K562 (cell line): ENCODE data around the gene IFNGR2. TPM values are rescaled to one million over a fixed set of nuclear protein-coding genes. Genes with fewer than 3 reads are reported as not detected.

ENCODE experiments used
- AFF1 ChIP-seq, 2 experiments: fragments of 450-650 bp; IDR thresholded peaks; 2 replicates each; pipeline ENCODE4 v1.6.1; 2018; ENCODE audit warnings: mild to moderate bottlenecking in 2 of 2, low read depth in 1 of 2; ENCODE audit not compliant: partially characterized antibody in 2 of 2
- DACH1 ChIP-seq: fragments of 450-650 bp; IDR thresholded peaks from 2 replicates; pipeline ENCODE4 v1.6.1; 2018; ENCODE audit not compliant: partially characterized antibody
- MAFF ChIP-seq: IDR thresholded peaks from 2 replicates; pipeline ENCODE4 v1.6.1; 2012; ENCODE audit warnings: low read length, improper control_type of control experiment
- MYNN ChIP-seq, 2 experiments: sonication (generic); formaldehyde crosslinking in 1 of 2; IDR thresholded peaks; 2 replicates each; pipeline versions ENCODE4 v1.5.0 to v1.6.1; 2016 to 2020; ENCODE audit warnings: antibody characterized with exemption in 1 of 2, missing genetic modification reagents in 1 of 2
- POLR2G ChIP-seq: fragments of 200-400 bp; formaldehyde crosslinking; IDR thresholded peaks from 2 replicates; pipeline ENCODE4 v1.6.1; 2017; ENCODE audit warnings: low read depth, mild to moderate bottlenecking, antibody characterized with exemption, low read length, moderate library complexity
- POLR3G ChIP-seq: IDR thresholded peaks from 2 replicates; pipeline ENCODE4 v1.6.1; 2011; ENCODE audit not compliant: insufficient read length, insufficient replicate concordance; ENCODE audit errors: extremely low read depth
- POU5F1 ChIP-seq: fragments of 150-350 bp; IDR thresholded peaks from 2 replicates; pipeline ENCODE4 v1.6.1; 2014; ENCODE audit warnings: borderline replicate concordance, low read length, low read depth, mild to moderate bottlenecking; ENCODE audit not compliant: partially characterized antibody
- RREB1 ChIP-seq: fragments of 250-450 bp; sonication (Bioruptor Pico); IDR thresholded peaks from 2 replicates; pipeline ENCODE4 v1.4.0; 2020
- U2AF2 ChIP-seq: fragments of 200-400 bp; formaldehyde crosslinking; optimal IDR thresholded peaks from 2 replicates; pipeline ENCODE3; 2017; ENCODE audit warnings: low read depth, mild to moderate bottlenecking, low read length
- ZHX1 ChIP-seq: fragments of 150-350 bp; conservative IDR thresholded peaks from 2 replicates; pipeline ENCODE4 v1.6.1; 2014; ENCODE audit warnings: low read length
- ZKSCAN3 ChIP-seq: fragments of 250-450 bp; sonication (Bioruptor Pico); IDR thresholded peaks from 2 replicates; pipeline ENCODE4 v1.4.0; 2020
- ZNF644 ChIP-seq: fragments of 200-800 bp; sonication (Bioruptor generic); IDR thresholded peaks from 2 replicates; pipeline ENCODE4 v1.6.1; 2016; ENCODE audit warnings: low read depth, missing genetic modification characterization, missing compliant biosample characterization
- ZNF655 ChIP-seq: fragments of 250-450 bp; sonication (Bioruptor Pico); IDR thresholded peaks from 2 replicates; pipeline ENCODE4 v1.5.0; 2021
- polyA plus RNA-seq, 8 experiments: library from polyadenylated mRNA; depleted of rRNA in 4 of 8; stranded (reverse) in 5 of 8; unstranded in 3 of 8; fragments of >200 nt; fragmentation: Nextera tagmentation in 2 of 8; fragmentation: Illumina TruSeq in 1 of 8; extraction: Ambion mirVana in 2 of 8; extraction: Trizol in 1 of 8; gene quantifications; 2 replicates each; pipeline versions ENCODE4 v1.2.1 to v1.2.3, GENCODE V29; 2011 to 2014; ENCODE audit warnings: inconsistent platforms in 1 of 8, missing spikeins in 1 of 8
- total RNA-seq, 7 experiments: library from RNA; depleted of rRNA in 6 of 7; stranded (reverse); fragments of >200 nt in 6 of 7; fragmentation: Illumina TruSeq in 2 of 7; extraction: Trizol in 2 of 7; gene quantifications; 2 replicates each; pipeline versions ENCODE4 v1.2.1 to v1.2.3, GENCODE V29; 2011 to 2021; ENCODE audit warnings: low replicate concordance in 1 of 7

The IFNGR2 gene
- total and polyA plus RNA-seq, 9 of the 15 experiments (the other 6 are each of a cell fraction or from before 2014, with no cell fraction given), result 6.7 to 58.0 (median 28.5) TPM

GRCh38 chr21:33368124-33368523 lies 35.1 kb upstream of the IFNGR2 start (continued):
- no peak for TF ChIP-seq ZKSCAN3
- no peak for TF ChIP-seq POLR2G
- no peak for TF ChIP-seq DACH1
- no peak for TF ChIP-seq RREB1
- TF ChIP-seq AFF1 (IDR thresholded peaks at IDR 0.05; ENCODE audit: low read depth in 1 of 2, partially characterized antibody in 2 of 2), result peak in 1 of 2 experiments; percentile 20
- no peak for TF ChIP-seq U2AF2
- TF ChIP-seq POLR3G, result no peak
- no peak for TF ChIP-seq ZHX1
- no peak for TF ChIP-seq MAFF
- 0 out of 2 replicates have a peak, but pooled peaks have one; percentile 50 for TF ChIP-seq ZNF644
- TF ChIP-seq POU5F1, result no peak
- TF ChIP-seq MYNN (IDR thresholded peaks at IDR 0.05), result peak; percentile 91
- no peak for TF ChIP-seq MYNN (CRISPR knock-in tag; IDR thresholded peaks at IDR 0.05)
- no peak for TF ChIP-seq ZNF655 (CRISPR knock-in tag)
